HG03342 (cell line): ENCODE data around the gene CTU2.

Experiments used
- ATAC-seq: cut with Tn5 transposase; IDR thresholded peaks from one replicate; pipeline ENCODE4 v1.9.1; 2021; ENCODE audit warnings: mild to moderate bottlenecking, moderate library complexity; ENCODE audit not compliant: unreplicated experiment

CTU2 gene

GRCh38 chr16:88681084-88681680 lies 25.1 kb upstream of the CTU2 start:
- ATAC-seq = no peak

- peak; percentile 71 for ATAC-seq
These were observed 24.4 kb upstream of the CTU2 start for GRCh38 chr16:88681709-88682451.

- ATAC-seq = no peak
These were observed 21.6 kb upstream of the CTU2 start for GRCh38 chr16:88684569-88685155.

- ATAC-seq = no peak
These were observed 20.9 kb upstream of the CTU2 start for GRCh38 chr16:88685156-88686061.

GRCh38 chr16:88686062-88686438 lies 20.3 kb upstream of the CTU2 start:
- ATAC-seq = peak; percentile 3

- ATAC-seq = peak; percentile 57
These were observed 19.7 kb upstream of the CTU2 start, which contains the start of gene SNAI3 for GRCh38 chr16:88686439-88687253. TSS of gene SNAI3 (minus strand) at chr16:88686507. CDS start at chr16:88686406, 101 bp downstream.

- ATAC-seq = no peak
These were observed 19.1 kb upstream of the CTU2 start for GRCh38 chr16:88687254-88687576.

- ATAC-seq = no peak
These were observed 18.7 kb upstream of the CTU2 start for GRCh38 chr16:88687676-88688012.

- no peak for ATAC-seq
These were observed 18.1 kb upstream of the CTU2 start for GRCh38 chr16:88688013-88688778.

- ATAC-seq = no peak
These were observed 15.8 kb upstream of the CTU2 start for GRCh38 chr16:88690341-88691128.

GRCh38 chr16:88691129-88691813 lies 15.0 kb upstream of the CTU2 start:
- no peak for ATAC-seq

- no peak for ATAC-seq
These were observed 14.3 kb upstream of the CTU2 start for GRCh38 chr16:88691924-88692560.

GRCh38 chr16:88692861-88693260 lies 13.4 kb upstream of the CTU2 start:
- ATAC-seq = no peak

GRCh38 chr16:88693420-88694177 lies 12.7 kb upstream of the CTU2 start:
- ATAC-seq = no peak

GRCh38 chr16:88694221-88695087 lies 11.8 kb upstream of the CTU2 start:
- ATAC-seq = no peak

GRCh38 chr16:88695218-88695617 lies 11.1 kb upstream of the CTU2 start:
- no peak for ATAC-seq
